ENCODE data around the gene GRID1. TPM values are rescaled to one million over a fixed set of nuclear protein-coding genes. Genes with fewer than 3 reads are reported as not detected.

GRID1 gene
- total RNA-seq, 1 donor from 2014 or later = under 0.01 TPM

DNA sequence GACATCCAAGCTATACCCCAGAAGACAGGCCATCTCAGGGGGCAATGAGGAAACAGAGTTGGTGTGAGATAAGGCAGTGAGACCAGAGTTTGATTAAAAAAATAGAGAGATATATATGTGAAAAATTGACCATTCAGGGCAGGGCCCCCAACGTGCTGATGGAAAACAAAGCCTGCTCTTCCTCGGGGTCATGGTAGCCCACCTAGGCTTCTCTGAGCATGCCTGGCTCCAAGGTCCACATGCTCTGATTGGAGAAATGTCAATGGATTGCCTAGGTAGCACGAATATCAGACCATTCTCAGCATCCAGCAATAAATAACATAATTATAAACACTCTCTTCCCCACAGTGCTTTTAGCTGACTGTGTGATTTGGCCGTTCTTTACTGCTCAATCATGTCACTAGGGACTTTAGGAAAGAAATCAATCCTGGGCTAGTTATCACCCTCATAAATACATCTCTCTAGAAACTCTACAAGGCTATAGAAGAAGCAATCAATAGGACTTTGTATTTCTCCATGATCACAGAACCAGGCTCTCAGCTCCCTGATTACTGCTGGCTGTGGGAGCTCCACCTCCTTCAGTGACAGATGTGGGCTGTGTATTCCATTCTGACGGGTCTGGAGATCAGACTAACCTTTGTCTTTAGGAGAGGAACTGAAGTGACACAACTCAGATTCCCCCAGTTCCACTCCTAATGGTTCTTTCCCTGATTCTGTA lies 766.4 kb downstream of the GRID1 start:
- Histone ChIP-seq H3K36me3 (ENCODE audit: control insufficient read depth, insufficient read depth, low read length) (no peaks in the 10 kb centered on the region), H3K27me3 (ENCODE audit: control insufficient read depth, insufficient read depth, low read length) (no peaks in the 10 kb centered on the region), H3K4me3 (ENCODE audit: low read depth, low read length) (no peak overlapping the region)
- DNase-seq (ENCODE audit: low read depth) (no peak), FAIRE-seq (no peak)
- TF ChIP-seq, protein P1, sequence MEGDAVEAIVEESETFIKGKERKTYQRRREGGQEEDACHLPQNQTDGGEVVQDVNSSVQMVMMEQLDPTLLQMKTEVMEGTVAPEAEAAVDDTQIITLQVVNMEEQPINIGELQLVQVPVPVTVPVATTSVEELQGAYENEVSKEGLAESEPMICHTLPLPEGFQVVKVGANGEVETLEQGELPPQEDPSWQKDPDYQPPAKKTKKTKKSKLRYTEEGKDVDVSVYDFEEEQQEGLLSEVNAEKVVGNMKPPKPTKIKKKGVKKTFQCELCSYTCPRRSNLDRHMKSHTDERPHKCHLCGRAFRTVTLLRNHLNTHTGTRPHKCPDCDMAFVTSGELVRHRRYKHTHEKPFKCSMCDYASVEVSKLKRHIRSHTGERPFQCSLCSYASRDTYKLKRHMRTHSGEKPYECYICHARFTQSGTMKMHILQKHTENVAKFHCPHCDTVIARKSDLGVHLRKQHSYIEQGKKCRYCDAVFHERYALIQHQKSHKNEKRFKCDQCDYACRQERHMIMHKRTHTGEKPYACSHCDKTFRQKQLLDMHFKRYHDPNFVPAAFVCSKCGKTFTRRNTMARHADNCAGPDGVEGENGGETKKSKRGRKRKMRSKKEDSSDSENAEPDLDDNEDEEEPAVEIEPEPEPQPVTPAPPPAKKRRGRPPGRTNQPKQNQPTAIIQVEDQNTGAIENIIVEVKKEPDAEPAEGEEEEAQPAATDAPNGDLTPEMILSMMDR (IDR thresholded peaks at IDR 0.05; ENCODE audit: insufficient read depth, low read length, severe bottlenecking) = no peak

DNA sequence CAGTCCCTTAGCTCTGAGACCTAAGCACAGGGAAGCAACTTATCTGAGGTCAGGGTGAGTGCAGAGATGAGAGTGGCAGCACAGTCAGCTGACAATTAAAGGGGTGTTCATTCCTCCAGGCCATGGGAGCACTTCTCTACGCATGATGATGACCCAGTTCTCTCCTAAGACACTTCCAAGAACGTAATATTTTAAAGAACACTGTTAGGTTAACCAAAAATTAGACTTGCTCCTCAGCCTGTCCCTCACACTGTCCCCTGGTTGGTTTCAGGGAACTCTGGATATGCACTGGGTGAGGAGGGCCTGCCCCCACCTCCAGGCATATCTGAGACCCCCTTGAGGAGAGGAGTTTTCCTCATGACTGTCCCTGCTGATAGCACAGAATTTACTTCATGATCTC lies 767.5 kb downstream of the GRID1 start:
- H3K36me3 ChIP-seq (ENCODE audit: control insufficient read depth, insufficient read depth, low read length) = no peaks in the 10 kb centered on the region
- TF ChIP-seq, protein P1 (IDR thresholded peaks at IDR 0.05; ENCODE audit: insufficient read depth, low read length, severe bottlenecking) = no peak
- no peak for DNase-seq (ENCODE audit: low read depth)
- FAIRE-seq = no peak
- no peak overlapping the region for H3K4me3 ChIP-seq (ENCODE audit: low read depth, low read length)
- H3K27me3 ChIP-seq (ENCODE audit: control insufficient read depth, insufficient read depth, low read length) = no peaks in the 10 kb centered on the region

DNA sequence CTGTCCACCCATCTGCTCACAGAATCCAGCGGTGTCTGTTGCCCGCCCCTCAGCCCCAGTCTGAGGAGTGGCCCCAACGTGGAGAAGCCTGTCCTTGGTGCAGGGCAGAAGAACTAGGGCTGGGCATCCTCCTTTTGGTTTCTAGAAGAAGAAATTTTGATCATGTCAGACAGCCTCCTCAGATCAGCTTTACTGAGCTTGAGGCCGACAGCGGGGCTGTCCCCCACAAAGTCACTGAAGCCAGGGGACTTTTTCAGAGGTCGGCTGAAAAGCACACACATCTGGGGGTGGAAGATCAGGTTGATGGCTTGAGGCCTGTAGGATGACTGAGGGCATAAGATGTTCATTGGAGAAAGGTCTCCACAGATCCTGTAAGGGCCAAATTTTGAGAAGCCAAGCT lies 767.9 kb downstream of the GRID1 start:
- H3K27me3 ChIP-seq (ENCODE audit: control insufficient read depth, insufficient read depth, low read length) = no peaks in the 10 kb centered on the region
- FAIRE-seq = no peak
- TF ChIP-seq, protein P1 (IDR thresholded peaks at IDR 0.05; ENCODE audit: insufficient read depth, low read length, severe bottlenecking) = no peak

DNA sequence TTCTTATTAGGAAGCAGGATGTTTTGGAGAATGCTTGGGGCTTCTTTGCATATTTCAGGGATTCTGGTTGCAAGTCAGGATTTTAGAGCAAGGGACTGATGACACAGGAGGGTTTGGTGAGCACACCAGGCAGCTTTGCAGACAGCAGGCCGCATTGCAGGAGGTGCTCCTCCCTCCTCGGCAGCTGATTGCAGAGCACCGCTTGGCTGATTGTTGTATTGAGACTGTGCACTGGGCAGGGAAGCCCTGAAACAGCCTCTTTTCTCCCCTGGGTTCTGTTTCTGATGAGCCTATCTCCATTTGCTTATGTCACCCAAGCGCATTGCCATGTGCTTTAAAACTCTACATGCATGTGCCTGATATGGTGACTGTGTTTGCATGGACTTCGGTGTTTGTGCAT lies 769.6 kb downstream of the GRID1 start:
- no peak for FAIRE-seq
- Histone ChIP-seq H3K36me3 (ENCODE audit: control insufficient read depth, insufficient read depth, low read length) (no peaks in the 10 kb centered on the region), H3K27me3 (ENCODE audit: control insufficient read depth, insufficient read depth, low read length) (no peaks in the 10 kb centered on the region), H3K4me3 (ENCODE audit: low read depth, low read length) (no peak overlapping the region)
- TF ChIP-seq, protein P1 (IDR thresholded peaks at IDR 0.05; ENCODE audit: insufficient read depth, low read length, severe bottlenecking) = no peak
- no peak for DNase-seq (ENCODE audit: low read depth)

More for the DNA sequence above, 767.9 kb downstream of the GRID1 start:
- Histone ChIP-seq H3K4me3 (ENCODE audit: low read depth, low read length) (no peak overlapping the region), H3K36me3 (ENCODE audit: control insufficient read depth, insufficient read depth, low read length) (no peaks in the 10 kb centered on the region)
- no peak for DNase-seq (ENCODE audit: low read depth)

DNA sequence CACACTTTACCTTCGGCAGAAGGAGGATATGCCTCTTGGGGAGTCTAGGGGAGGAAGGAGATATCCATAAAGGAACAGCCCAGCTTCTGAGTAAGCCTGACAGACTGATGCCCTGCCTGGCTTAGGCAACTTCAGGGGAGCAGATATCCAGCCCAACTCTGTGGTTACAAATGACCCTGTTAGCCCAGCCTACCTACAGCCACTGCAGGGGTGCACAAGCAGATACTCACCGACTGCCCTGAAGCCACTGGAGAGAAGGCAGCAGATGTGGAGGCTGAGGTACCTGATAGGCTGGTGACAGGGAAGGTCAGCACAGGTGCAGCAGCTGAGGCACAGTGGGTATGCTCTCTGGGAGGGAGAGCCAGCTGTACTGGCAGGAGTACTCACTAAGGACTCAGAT lies 770.2 kb downstream of the GRID1 start:
- Histone ChIP-seq H3K36me3 (ENCODE audit: control insufficient read depth, insufficient read depth, low read length) (no peaks in the 10 kb centered on the region), H3K27me3 (ENCODE audit: control insufficient read depth, insufficient read depth, low read length) (no peaks in the 10 kb centered on the region), H3K4me3 (ENCODE audit: low read depth, low read length) (no peak overlapping the region)
- no peak for DNase-seq (ENCODE audit: low read depth)
- TF ChIP-seq, protein P1 (IDR thresholded peaks at IDR 0.05; ENCODE audit: insufficient read depth, low read length, severe bottlenecking) = no peak
- FAIRE-seq = no peak

DNA sequence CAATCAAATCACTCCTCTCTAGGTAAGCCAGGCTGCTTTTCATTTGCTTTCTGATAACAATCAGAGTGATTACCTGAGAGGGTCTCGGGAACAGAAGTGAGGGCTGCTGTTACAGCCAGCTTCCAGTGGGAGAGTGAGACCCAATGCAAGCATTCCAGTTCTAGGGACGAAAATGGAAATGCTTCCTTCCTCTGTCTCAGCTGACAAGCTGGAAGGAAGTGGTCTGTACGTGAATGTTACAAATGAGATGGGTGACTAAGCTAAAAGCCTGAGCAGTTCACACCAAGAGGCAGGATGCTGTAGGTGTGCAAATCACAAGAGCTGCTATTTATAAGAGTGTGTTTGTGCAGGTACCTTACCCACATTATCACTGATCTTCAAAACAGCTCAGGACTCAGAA lies 772.4 kb downstream of the GRID1 start:
- DNase-seq (ENCODE audit: low read depth) (peak; percentile 38), FAIRE-seq (no peak)
- Histone ChIP-seq H3K4me3 (ENCODE audit: low read depth, low read length) (no peak overlapping the region), H3K27me3 (ENCODE audit: control insufficient read depth, insufficient read depth, low read length) (no peaks in the 10 kb centered on the region), H3K36me3 (ENCODE audit: control insufficient read depth, insufficient read depth, low read length) (no peaks in the 10 kb centered on the region)
- TF ChIP-seq, protein P1 (IDR thresholded peaks at IDR 0.05; ENCODE audit: insufficient read depth, low read length, severe bottlenecking) = no peak

Data from bronchial epithelial cell (primary cell).